GM18873 (cell line): ENCODE results near the gene AGPAT4.
"Not testable (repeated sequence)": the region's sequence is repeated elsewhere in the genome, so short reads cannot be mapped to it uniquely, and the experiment has no call there.

Experiments
- ATAC-seq: cut with Tn5 transposase; IDR thresholded peaks from one replicate; pipeline ENCODE4 v1.9.1; 2021; ENCODE audit warnings: mild to moderate bottlenecking, moderate library complexity, moderate number of reproducible peaks; ENCODE audit not compliant: unreplicated experiment, low FRiP score

AGPAT4 gene

GRCh38 chr6:161172769-161173168, 101.1 kb downstream of the AGPAT4 start:
- not testable (repeated sequence) for ATAC-seq

- ATAC-seq: no peak
Observed at GRCh38 chr6:161171207-161171606, 102.7 kb downstream of the AGPAT4 start.

GRCh38 chr6:161169696-161170095, 104.2 kb downstream of the AGPAT4 start:
- ATAC-seq: no peak

DNA sequence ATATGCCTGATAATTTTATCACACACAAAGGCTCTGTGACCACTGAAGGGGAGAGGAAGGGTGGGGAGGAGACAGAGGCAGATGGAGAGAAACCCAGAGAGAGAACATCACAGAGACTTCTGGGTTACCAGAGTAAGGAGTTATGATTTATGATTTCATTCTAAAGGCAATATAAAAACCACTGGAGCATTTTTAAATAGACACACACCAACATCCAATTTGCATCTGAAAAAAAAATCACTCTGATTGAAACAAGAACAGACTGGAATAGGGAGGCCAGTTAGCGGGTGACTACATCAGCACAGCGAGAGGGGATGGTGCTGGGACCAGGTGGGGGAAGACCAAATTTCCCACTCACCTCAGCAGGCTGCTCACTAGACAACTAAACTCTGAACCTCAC, 104.8 kb downstream of the AGPAT4 start:
- ATAC-seq: no peak

DNA sequence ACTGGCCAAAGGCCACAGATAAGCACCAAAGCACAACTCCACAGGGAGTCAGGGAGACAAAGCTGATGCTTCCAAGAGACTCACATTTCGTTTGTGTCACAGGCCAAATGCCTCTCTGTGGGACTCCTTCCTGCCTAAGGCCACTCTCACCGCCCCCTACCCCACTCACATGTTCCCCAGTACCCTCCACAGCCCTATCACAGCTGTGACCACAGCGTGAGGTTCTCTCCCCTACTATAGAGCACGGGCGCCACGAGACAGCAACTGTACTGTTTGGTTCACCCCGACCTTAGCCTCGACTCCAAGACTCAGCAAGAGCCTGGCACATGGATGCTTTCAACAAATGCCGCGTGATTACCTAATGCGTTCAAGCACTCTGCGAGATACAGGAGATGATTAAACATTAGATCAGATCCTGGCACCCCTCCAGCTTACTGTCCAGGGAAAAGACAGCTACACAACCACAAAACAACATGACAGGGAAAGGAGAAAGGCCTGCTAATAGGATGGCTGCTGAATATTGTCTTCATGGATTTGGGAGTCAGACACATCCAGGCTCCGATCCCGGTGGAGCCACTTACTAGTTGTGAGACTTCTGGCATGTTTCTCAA, 105.5 kb downstream of the AGPAT4 start:
- no peak for ATAC-seq

- no peak for ATAC-seq
Observed at GRCh38 chr6:161166677-161167076, 107.2 kb downstream of the AGPAT4 start.

DNA sequence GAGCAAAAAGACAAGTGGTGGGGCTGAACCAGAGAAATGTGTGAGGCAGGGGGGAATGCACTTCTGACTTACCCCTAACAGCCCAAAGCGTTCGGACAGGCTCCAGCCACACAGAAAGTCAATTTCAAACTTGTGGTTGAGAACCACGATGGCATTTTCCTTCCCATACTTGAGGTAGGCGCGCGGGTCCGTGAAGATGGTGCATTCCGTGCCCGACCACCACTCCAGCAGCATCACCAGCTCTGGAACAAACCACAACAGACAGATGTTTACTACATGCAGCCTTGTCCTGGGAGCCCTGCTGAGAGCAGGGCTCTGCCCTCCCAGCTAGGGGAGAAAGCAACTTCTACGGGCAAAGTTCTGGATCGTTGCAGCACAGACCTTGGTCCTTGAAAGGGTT, 107.7 kb downstream of the AGPAT4 start:
- no peak for ATAC-seq

- ATAC-seq: no peak
Observed at GRCh38 chr6:161164182-161164625, 109.7 kb downstream of the AGPAT4 start.

GRCh38 chr6:161163466-161164181, 110.2 kb downstream of the AGPAT4 start:
- no peak for ATAC-seq

GRCh38 chr6:161162722-161163121, 111.1 kb downstream of the AGPAT4 start:
- ATAC-seq: no peak

DNA sequence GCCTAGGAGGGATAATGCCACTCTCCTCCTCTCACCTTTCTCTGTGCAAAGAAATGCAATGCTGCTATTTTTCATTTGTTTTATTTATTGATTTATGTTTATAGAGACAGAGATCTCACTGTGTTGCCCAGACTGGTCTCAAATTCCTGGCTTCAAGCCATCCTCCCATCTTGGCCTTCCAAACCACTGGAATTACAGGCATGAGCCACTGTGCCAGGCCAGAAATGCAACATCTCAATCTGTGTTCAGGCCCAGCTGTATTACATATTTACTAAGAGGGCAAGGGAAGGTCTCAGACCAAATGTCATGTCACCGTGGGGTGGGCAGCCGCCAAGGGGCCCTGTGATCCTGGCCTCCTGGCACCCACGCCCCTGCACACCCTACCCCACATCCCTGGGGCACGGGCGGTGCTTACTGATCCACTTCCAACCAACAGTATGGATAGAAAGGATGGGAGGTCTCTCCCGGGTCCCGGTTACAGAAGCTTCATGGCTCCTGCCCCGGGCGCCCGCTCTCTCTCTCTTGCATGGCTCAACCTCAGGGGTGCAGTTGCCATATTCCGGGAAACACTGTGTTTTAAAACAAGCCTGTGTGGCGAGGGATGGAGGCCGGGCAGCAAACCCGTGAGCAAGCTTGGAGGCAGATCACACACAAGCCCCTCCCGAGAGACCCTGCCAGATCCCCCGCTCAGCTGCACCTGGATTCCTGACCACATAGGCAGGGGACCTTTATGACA, 111.8 kb downstream of the AGPAT4 start:
- no peak for ATAC-seq

DNA sequence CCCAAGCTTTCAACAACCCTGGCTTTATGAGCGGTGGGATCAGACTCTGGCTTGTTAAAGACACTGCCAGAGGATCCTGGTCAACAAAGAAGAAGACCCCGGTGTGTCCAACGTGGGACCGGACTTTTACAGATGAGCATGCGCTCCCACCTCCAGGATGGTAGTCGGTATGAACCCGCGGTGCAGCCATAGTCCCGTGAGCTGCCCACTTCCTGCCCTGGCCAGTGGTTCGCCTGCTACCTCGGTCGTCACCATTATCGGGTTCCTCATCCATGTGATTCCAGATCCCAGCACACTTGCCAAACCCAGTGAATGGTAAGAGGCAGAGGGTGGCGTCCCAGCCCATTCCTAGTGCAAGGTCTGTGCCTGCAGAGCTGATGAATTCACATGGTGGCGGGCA, 112.7 kb downstream of the AGPAT4 start:
- ATAC-seq: no peak

DNA sequence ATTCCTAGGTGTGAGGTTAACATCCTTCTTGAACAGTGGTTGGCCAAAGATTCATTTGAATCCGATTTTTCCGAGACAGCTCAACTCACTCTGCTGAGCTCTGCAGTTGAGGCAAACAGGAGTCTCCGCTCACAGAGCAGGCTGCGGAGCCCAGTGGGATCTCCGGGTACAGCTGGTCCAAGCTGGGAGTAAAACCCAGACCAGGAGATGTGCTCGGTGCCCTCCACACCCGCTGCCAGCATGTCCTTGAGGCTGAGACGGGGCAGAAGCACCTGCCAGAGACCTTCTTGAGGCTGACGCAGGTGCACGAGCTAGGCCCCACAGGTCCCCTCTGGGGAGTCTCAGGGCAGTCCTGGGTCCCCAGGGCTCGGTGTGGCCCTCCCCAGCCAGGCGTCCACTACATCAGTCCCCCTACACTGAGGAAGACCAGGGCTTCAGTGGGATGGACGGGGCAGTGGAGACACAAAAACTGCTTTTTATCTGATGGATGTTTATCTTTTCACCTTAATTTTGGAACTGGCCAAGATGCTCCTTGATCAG, 119.0 kb downstream of the AGPAT4 start:
- ATAC-seq: no peak

DNA sequence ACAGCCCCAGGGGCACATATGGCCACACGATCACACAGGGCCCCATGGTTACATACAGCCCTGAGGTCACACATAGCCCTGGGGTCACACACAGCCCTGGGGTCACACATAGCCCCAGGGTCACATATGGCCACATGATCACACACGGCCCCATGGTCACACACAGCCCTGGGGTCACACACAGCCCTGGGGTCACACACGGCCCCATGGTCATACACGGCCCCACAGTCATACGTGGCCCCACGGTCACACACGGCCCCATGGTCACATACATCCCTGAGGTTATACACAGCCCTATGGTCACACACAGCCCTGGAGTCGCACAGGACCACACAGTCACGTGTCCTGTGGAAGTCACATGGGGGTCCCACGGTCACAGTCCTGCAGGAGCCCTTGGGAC, 120.1 kb downstream of the AGPAT4 start:
- no peak for ATAC-seq

GRCh38 chr6:161152907-161153662, 120.8 kb downstream of the AGPAT4 start:
- ATAC-seq: no peak

DNA sequence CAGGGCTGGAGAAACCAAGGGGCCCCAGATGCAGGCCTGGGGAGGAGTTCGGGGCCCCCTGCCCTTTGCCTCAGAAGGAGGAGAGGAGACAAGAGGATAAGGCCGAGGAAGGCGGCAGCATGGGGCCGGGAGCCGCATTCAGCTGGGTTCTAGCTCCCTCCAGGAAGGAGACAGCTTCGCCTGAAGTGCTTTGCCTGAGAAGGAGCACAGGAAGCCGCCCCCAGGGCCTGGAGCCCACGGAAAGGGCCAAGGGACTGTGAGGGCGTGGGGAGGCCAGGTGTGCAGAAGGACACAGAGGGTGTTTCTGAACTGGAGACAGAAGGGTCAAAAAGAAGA, 121.4 kb downstream of the AGPAT4 start:
- ATAC-seq: no peak

DNA sequence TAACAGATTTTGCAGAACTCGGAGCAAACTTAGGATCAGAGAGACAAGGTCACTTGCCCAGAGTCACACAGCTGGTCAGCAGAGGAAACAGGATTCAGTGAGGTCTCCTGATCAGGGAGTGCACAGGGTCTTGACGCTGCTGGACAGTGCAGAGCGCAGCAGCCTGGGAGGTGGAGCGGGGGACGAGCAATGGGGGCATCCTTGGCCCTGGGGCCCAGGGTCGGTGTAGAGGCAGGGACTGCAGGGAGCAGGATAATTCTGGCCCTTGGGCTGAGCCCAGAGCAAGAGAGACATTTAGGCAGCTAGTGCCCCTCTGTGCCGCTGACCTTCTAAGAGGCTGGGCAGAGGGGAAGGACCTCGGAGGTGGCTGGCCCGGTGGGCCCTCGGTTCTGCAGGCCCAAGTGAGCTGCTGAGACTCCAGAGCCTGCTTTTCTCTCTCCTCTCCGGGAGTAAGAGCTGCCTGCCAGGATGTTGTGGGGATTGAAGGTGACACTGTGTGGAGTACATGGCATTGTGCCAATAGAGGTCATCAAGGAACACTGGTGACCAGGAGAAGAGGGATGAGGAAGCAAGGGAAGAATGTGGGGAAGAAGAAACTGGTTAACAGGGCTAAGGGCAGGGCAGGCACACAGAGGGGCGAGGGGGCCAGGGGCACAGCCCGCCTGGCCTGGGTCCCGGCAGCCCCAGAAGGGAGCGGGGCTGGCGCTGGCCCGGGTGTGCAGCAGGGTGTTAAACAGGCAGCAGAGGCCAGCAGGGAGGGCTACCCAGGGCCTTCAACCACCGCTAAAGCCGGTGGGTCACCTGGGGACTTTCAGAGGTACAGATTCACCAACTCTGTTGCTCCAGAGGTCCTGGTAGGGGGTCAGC, 122.0 kb downstream of the AGPAT4 start:
- ATAC-seq: no peak

DNA sequence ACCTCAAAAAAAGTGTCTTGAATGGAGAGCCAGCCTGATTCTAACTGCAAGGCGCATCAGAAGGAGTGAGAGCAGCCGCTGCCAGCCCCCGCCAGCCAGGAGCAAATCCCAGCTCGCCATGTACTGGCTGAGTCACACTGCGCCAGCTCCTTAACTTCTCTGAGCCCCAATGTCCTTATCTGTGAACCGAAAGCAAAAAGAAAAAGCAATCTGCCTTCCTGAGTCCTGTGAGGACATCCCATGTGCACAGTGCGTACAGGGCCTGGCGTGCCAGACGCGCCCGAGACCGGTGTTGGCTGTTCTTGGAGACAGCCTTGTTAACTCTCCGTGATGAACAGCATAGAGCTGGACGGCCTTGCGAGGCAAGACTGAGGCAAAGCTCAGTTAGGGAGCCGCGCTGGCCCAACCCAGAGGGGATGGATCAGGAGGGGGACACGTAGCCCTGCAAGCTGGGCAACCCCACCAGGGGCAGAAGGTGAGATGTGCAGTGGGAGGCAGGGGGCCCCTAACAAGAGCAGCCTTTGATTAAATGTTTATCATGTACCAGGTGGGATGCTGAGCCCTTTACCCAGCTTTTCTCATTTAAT, 122.7 kb downstream of the AGPAT4 start:
- no peak for ATAC-seq

DNA sequence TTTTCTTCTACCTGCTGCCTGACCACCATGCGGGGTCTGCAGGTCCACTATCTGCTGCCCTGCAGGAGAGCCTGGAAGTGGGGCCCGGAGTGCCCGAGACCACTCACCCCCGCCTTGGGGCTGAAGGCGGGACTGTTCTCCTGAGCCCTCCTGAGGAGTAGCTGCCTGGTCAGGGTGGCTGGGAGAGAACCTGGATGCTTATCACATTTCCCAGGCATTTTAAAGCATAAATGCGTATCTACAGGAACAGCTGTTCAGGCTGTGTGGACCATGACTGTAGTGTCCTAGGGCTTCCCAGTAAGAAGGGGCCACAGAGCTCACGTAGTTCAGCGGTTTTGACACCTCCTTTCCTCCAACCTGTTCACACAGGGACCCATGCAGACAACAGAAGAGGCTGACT, 123.3 kb downstream of the AGPAT4 start:
- ATAC-seq: no peak
